Ascending aorta (tissue), 2 donors: Measurements from ENCODE around the gene NTF3. TPM values are rescaled to one million over a fixed set of nuclear protein-coding genes. Genes with fewer than 3 reads are reported as not detected.

ENCODE experiments used
- DNase-seq, 2 donors: peaks; one replicate each; pipeline ENCODE4 v3.0.0-alpha.2; 2019; ENCODE audit warnings: low spot score in 2 of 2
- H3K27ac ChIP-seq, 2 donors: fragments of 200-600 bp; sonication (generic); one replicate each; pipeline ENCODE4 v1.5.1; 2016 to 2017; ENCODE audit warnings: mild to moderate bottlenecking in 1 of 2
- H3K27me3 ChIP-seq: fragments of 200-600 bp; sonication (generic); one replicate; pipeline ENCODE4 v1.5.1; 2017
- H3K36me3 ChIP-seq, 2 donors: fragments of 200-600 bp; sonication (generic); one replicate each; pipeline ENCODE4 v1.5.1; 2016
- H3K4me1 ChIP-seq, 2 donors: fragments of 200-600 bp; sonication (generic); one replicate each; pipeline ENCODE4 v1.5.1; 2016 to 2017; ENCODE audit warnings: mild to moderate bottlenecking in 1 of 2
- H3K4me3 ChIP-seq, 2 donors: fragments of 200-600 bp; sonication (generic); one replicate each; pipeline ENCODE4 v1.5.1; 2016 to 2017; ENCODE audit warnings: mild to moderate bottlenecking in 1 of 2
- H3K9me3 ChIP-seq, 2 donors: fragments of 200-600 bp; sonication (generic); one replicate each; pipeline ENCODE4 v1.5.1; 2016
- intact Hi-C: fragments of 100-400 bp; cut with DNase I; formaldehyde crosslinking; loops from one replicate; pipeline ENCODE4 v1.15.1; 2023
- total RNA-seq: library from RNA; depleted of rRNA; stranded (reverse); fragments of >200 nt; gene quantifications from one replicate; pipeline ENCODE4 v1.1.0, GENCODE V29; 2016
- TF ChIP-seq, protein P1 (sequence below), 3 experiments: fragments of 200-600 bp in 2 of 3; fragments of 450-650 bp in 1 of 3; sonication (generic) in 2 of 3; IDR thresholded peaks; one replicate each; pipeline ENCODE4 v1.5.1; 2016 to 2019; ENCODE audit warnings: antibody characterized with exemption in 3 of 3, mild to moderate bottlenecking in 1 of 3, moderate library complexity in 1 of 3

The NTF3 gene
- total RNA-seq, 1 donor from 2014 or later: 58.9 TPM

- TF ChIP-seq, protein P1, sequence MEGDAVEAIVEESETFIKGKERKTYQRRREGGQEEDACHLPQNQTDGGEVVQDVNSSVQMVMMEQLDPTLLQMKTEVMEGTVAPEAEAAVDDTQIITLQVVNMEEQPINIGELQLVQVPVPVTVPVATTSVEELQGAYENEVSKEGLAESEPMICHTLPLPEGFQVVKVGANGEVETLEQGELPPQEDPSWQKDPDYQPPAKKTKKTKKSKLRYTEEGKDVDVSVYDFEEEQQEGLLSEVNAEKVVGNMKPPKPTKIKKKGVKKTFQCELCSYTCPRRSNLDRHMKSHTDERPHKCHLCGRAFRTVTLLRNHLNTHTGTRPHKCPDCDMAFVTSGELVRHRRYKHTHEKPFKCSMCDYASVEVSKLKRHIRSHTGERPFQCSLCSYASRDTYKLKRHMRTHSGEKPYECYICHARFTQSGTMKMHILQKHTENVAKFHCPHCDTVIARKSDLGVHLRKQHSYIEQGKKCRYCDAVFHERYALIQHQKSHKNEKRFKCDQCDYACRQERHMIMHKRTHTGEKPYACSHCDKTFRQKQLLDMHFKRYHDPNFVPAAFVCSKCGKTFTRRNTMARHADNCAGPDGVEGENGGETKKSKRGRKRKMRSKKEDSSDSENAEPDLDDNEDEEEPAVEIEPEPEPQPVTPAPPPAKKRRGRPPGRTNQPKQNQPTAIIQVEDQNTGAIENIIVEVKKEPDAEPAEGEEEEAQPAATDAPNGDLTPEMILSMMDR (IDR thresholded peaks at IDR 0.05): no peak
- Histone ChIP-seq H3K36me3 (peaks cover 3 to 4% of the 10 kb centered on the region in 2 donors), H3K4me3 (no peak overlapping the region), H3K27me3 (no peaks in the 10 kb centered on the region), H3K27ac (no peak overlapping the region), H3K9me3 (no peaks in the 10 kb centered on the region), H3K4me1 (peaks cover 7 to 28% of the 10 kb centered on the region in 2 donors)
- DNase-seq: no peak
- intact Hi-C loops: loop anchor here (5.0 kb wide), 1 partner anchor 33 kb away; no protein-coding TSS in a partner anchor
Observed at GRCh38 chr12:5470703-5471102, 38.8 kb downstream of the NTF3 start.

- no peak for DNase-seq
- Histone ChIP-seq H3K27ac (peak overlapping the region in 1 of 2 donors; percentile 32), H3K36me3 (peaks cover 3 to 4% of the 10 kb centered on the region in 2 donors), H3K9me3 (no peaks in the 10 kb centered on the region), H3K4me1 (peaks cover 7 to 19% of the 10 kb centered on the region in 2 donors), H3K27me3 (no peaks in the 10 kb centered on the region), H3K4me3 (no peak overlapping the region)
- intact Hi-C loops: loop anchor here (5.0 kb wide), 1 partner anchor 36 kb away; no protein-coding TSS in a partner anchor
- TF ChIP-seq, protein P1 (IDR thresholded peaks at IDR 0.05): no peak
Observed at GRCh38 chr12:5473076-5473782, 41.3 kb downstream of the NTF3 start.

DNA sequence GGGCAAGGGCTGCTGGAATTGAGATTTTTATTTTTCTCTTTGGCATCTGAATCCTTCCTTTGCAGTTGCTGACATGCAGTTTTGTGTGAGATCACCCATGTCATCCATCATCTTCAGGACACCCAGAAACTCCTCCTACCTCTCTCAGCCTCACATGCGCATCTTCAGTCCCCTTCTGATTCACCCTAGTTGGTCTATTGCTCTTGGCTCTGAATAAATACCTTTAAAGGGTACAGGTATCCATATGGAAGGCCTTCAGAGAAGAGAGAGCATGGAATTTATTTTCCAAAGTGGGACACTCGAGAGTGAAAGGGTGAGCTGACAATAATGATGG, 41.8 kb downstream of the NTF3 start:
- H3K27me3 ChIP-seq: no peaks in the 10 kb centered on the region
- peaks cover 3 to 5% of the 10 kb centered on the region in 2 donors for H3K36me3 ChIP-seq
- TF ChIP-seq, protein P1 (IDR thresholded peaks at IDR 0.05): no peak
- no peak overlapping the region for H3K4me3 ChIP-seq
- peaks cover 7 to 19% of the 10 kb centered on the region in 2 donors for H3K4me1 ChIP-seq
- no peak overlapping the region for H3K27ac ChIP-seq
- H3K9me3 ChIP-seq: no peaks in the 10 kb centered on the region
- intact Hi-C loops: loop anchor here (5.0 kb wide), 1 partner anchor 36 kb away; no protein-coding TSS in a partner anchor
- DNase-seq: no peak

- no peaks in the 10 kb centered on the region for H3K9me3 ChIP-seq
- TF ChIP-seq, protein P1 (IDR thresholded peaks at IDR 0.05): no peak
- H3K27ac ChIP-seq: no peak overlapping the region
- H3K4me1 ChIP-seq: peaks cover 7 to 19% of the 10 kb centered on the region in 2 donors
- peaks cover 0 to 3% of the 10 kb centered on the region in 2 donors for H3K36me3 ChIP-seq
- intact Hi-C loops: no loop called here
- H3K27me3 ChIP-seq: no peaks in the 10 kb centered on the region
- no peak overlapping the region for H3K4me3 ChIP-seq
- DNase-seq: no peak
Observed at GRCh38 chr12:5476356-5476755, 44.4 kb downstream of the NTF3 start.

DNA sequence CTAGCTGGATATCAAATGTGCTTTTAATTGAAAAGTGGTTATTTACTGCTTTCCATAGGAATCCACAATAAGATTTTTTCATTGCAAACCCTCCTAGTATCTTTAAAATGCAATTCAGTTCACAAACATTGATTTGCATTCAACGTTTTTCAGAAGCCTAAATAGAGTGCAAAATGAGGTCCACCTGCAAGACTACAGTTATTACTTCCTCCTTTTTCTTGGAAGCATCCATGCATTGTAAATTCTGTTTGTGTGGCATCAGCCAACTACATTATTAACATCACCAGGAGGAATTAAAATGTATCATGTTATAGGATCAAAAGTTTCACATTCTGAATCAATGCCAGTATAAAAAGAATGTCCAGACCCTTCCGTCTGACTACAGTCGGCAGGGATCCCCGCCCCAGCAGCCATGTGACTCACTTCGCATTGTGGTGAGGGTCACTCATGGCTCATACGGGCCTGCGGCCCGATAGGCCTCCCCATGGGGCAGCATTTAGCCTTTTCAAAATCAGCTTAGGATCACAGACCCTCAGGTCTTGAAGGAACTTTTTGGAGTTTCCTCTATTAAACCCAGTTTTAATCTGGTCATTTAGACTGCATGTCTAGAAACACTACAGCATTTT, 46.3 kb downstream of the NTF3 start:
- Histone ChIP-seq H3K9me3 (no peaks in the 10 kb centered on the region), H3K4me3 (no peak overlapping the region), H3K36me3 (peaks cover 0 to 3% of the 10 kb centered on the region in 2 donors), H3K4me1 (peaks cover 3 to 8% of the 10 kb centered on the region in 2 donors), H3K27me3 (no peaks in the 10 kb centered on the region), H3K27ac (no peak overlapping the region)
- intact Hi-C loops: no loop called here
- DNase-seq: no peak
- TF ChIP-seq, protein P1 (IDR thresholded peaks at IDR 0.05): no peak
